K562 (cell line): ENCODE data around the gene UBALD2. TPM values are rescaled to one million over a fixed set of nuclear protein-coding genes. Genes with fewer than 3 reads are reported as not detected.

Experiments
- ARID1B ChIP-seq: fragments of 450-650 bp; IDR thresholded peaks from 2 replicates; pipeline ENCODE4 v1.6.1; 2016; ENCODE audit warnings: antibody characterized with exemption, mild to moderate bottlenecking, inconsistent platforms
- ATF7 ChIP-seq: fragments of 450-650 bp; IDR thresholded peaks from 2 replicates; pipeline ENCODE4 v1.7.1; 2014; ENCODE audit warnings: mild to moderate bottlenecking, moderate library complexity
- ESRRB ChIP-seq: fragments of 250-450 bp; sonication (Bioruptor Pico); IDR thresholded peaks from 2 replicates; pipeline ENCODE4 v1.5.0; 2020; ENCODE audit warnings: mild to moderate bottlenecking, moderate library complexity, borderline replicate concordance
- HCFC1 ChIP-seq: IDR thresholded peaks from 2 replicates; pipeline ENCODE4 v1.6.1; 2012; ENCODE audit warnings: low read depth, low read length, improper control_type of control experiment
- L3MBTL2 ChIP-seq: fragments of 450-650 bp; IDR thresholded peaks from 2 replicates; pipeline ENCODE4 v1.6.1; 2016; ENCODE audit warnings: mild to moderate bottlenecking, moderate library complexity
- NCOR1 ChIP-seq: fragments of 450-650 bp; IDR thresholded peaks from 2 replicates; pipeline ENCODE4 v1.6.1; 2016; ENCODE audit warnings: mild to moderate bottlenecking, moderate library complexity
- NR2C1 ChIP-seq, 2 experiments: fragments of 450-650 bp; IDR thresholded peaks; 2 replicates each; pipeline ENCODE4 v1.6.1; 2017; ENCODE audit warnings: mild to moderate bottlenecking in 2 of 2, antibody characterized with exemption in 1 of 2, inconsistent platforms in 1 of 2, missing compliant biosample characterization in 1 of 2, missing genetic modification characterization in 1 of 2
- PML ChIP-seq: IDR thresholded peaks from 2 replicates; pipeline ENCODE4 v1.6.1; 2012; ENCODE audit warnings: low read length, inconsistent platforms
- RAD21 ChIP-seq, 2 experiments: fragments of 250-450 bp in 1 of 2; fragments of 450-650 bp in 1 of 2; sonication (Bioruptor Pico) in 1 of 2; formaldehyde crosslinking in 1 of 2; IDR thresholded peaks in 1 of 2; conservative IDR thresholded peaks in 1 of 2; 2 replicates each; pipeline versions ENCODE4 v1.4.0 to v1.8.0; 2020 to 2022; ENCODE audit warnings: mild to moderate bottlenecking in 2 of 2, moderate library complexity in 1 of 2
- SRSF1 ChIP-seq: fragments of 200-400 bp; formaldehyde crosslinking; IDR thresholded peaks from 2 replicates; pipeline ENCODE4 v1.6.1; 2017; ENCODE audit warnings: mild to moderate bottlenecking, low read depth, low read length, moderate library complexity
- ZSCAN29 ChIP-seq: fragments of 450-650 bp; IDR thresholded peaks from 2 replicates; pipeline ENCODE4 v1.6.1; 2017
- ZZZ3 ChIP-seq: fragments of 450-650 bp; IDR thresholded peaks from 2 replicates; pipeline ENCODE4 v1.6.1; 2016; ENCODE audit warnings: antibody characterized with exemption, mild to moderate bottlenecking, moderate library complexity
- polyA plus RNA-seq, 8 experiments: library from polyadenylated mRNA; depleted of rRNA in 4 of 8; stranded (reverse) in 5 of 8; unstranded in 3 of 8; fragments of >200 nt; fragmentation: Nextera tagmentation in 2 of 8; fragmentation: Illumina TruSeq in 1 of 8; extraction: Ambion mirVana in 2 of 8; extraction: Trizol in 1 of 8; gene quantifications; 2 replicates each; pipeline versions ENCODE4 v1.2.1 to v1.2.3, GENCODE V29; 2011 to 2014; ENCODE audit warnings: inconsistent platforms in 1 of 8, missing spikeins in 1 of 8
- total RNA-seq, 7 experiments: library from RNA; depleted of rRNA in 6 of 7; stranded (reverse); fragments of >200 nt in 6 of 7; fragmentation: Illumina TruSeq in 2 of 7; extraction: Trizol in 2 of 7; gene quantifications; 2 replicates each; pipeline versions ENCODE4 v1.2.1 to v1.2.3, GENCODE V29; 2011 to 2021; ENCODE audit warnings: low replicate concordance in 1 of 7
- TF ChIP-seq, protein P1 (sequence below): fragments of 250-450 bp; sonication (Bioruptor Pico); IDR thresholded peaks from 2 replicates; pipeline ENCODE4 v1.4.0; 2020; ENCODE audit warnings: mild to moderate bottlenecking, moderate library complexity, borderline replicate concordance
- TF ChIP-seq, protein P2 (sequence below): IDR thresholded peaks from 2 replicates; pipeline ENCODE4 v1.6.1; 2011; ENCODE audit not compliant: insufficient read length; ENCODE audit errors: extremely low read depth
- TF ChIP-seq, protein P3 (sequence below): fragments of 450-650 bp; IDR thresholded peaks from 2 replicates; pipeline ENCODE4 v1.7.0; 2016; ENCODE audit warnings: borderline replicate concordance
- TF ChIP-seq, protein P4 (sequence below), 2 experiments: fragments of 150-350 bp in 1 of 2; IDR thresholded peaks; 2 replicates each; pipeline ENCODE4 v1.6.1; 2012 to 2016; ENCODE audit warnings: low read depth in 2 of 2, low read length in 2 of 2, mild to moderate bottlenecking in 1 of 2, moderate library complexity in 1 of 2

Gene UBALD2
- total and polyA plus RNA-seq, 9 of the 15 experiments (the other 6 are each of a cell fraction or from before 2014, with no cell fraction given) = 2.3 to 94.1 (median 25.3) TPM

DNA sequence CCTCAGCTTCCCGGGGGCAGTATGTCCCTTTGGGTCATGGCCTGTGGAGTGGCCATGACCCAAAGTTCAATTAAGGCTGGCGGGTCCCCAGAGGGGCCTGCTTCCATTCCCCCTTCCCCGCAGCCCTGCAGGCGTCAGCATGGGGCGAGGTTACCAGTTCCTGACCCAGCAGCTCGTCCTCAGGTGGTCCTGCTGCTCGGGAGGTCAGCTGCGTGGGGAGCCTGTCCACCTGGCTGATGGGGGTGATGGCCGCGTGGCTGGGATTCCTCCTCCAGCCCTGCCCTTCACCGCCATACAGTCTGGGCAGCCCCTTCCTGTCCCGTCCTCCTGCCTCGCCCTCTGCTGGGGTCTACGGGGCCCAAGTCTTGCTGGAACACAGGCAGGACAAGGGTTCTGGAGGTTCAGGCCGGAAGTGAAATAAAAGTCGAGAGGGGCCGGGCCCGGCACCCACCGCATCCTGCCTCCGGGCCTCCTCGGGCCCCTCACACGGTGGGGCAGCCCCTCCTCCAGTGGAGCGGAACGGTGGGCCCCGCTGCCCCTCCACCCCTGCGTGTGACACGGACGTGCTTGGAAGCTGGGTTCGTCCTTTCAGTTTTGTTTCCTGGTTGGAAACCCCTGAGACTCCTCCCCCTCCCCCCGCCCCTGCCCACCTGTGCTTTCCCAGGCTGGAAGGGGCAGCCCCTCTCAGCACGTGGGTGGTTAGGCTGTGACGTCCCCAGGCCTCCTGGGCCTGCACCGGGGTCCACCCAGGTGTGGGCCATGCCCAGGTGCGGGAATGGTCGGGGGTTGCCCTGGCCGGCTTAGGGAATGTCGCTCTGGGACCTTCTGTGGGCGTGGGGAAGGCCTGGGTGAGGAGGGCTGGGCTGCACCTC is 6.8 kb downstream of the UBALD2 start (continued):
- TF ChIP-seq, protein P1, sequence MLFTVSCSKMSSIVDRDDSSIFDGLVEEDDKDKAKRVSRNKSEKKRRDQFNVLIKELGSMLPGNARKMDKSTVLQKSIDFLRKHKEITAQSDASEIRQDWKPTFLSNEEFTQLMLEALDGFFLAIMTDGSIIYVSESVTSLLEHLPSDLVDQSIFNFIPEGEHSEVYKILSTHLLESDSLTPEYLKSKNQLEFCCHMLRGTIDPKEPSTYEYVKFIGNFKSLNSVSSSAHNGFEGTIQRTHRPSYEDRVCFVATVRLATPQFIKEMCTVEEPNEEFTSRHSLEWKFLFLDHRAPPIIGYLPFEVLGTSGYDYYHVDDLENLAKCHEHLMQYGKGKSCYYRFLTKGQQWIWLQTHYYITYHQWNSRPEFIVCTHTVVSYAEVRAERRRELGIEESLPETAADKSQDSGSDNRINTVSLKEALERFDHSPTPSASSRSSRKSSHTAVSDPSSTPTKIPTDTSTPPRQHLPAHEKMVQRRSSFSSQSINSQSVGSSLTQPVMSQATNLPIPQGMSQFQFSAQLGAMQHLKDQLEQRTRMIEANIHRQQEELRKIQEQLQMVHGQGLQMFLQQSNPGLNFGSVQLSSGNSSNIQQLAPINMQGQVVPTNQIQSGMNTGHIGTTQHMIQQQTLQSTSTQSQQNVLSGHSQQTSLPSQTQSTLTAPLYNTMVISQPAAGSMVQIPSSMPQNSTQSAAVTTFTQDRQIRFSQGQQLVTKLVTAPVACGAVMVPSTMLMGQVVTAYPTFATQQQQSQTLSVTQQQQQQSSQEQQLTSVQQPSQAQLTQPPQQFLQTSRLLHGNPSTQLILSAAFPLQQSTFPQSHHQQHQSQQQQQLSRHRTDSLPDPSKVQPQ (CRISPR knock-in tag) = no peak
- TF ChIP-seq, protein P2, sequence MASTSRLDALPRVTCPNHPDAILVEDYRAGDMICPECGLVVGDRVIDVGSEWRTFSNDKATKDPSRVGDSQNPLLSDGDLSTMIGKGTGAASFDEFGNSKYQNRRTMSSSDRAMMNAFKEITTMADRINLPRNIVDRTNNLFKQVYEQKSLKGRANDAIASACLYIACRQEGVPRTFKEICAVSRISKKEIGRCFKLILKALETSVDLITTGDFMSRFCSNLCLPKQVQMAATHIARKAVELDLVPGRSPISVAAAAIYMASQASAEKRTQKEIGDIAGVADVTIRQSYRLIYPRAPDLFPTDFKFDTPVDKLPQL = no peak
- TF ChIP-seq, protein P3, sequence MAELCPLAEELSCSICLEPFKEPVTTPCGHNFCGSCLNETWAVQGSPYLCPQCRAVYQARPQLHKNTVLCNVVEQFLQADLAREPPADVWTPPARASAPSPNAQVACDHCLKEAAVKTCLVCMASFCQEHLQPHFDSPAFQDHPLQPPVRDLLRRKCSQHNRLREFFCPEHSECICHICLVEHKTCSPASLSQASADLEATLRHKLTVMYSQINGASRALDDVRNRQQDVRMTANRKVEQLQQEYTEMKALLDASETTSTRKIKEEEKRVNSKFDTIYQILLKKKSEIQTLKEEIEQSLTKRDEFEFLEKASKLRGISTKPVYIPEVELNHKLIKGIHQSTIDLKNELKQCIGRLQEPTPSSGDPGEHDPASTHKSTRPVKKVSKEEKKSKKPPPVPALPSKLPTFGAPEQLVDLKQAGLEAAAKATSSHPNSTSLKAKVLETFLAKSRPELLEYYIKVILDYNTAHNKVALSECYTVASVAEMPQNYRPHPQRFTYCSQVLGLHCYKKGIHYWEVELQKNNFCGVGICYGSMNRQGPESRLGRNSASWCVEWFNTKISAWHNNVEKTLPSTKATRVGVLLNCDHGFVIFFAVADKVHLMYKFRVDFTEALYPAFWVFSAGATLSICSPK = no peak
- TF ChIP-seq ZZZ3 = no peak
- TF ChIP-seq, protein P4, sequence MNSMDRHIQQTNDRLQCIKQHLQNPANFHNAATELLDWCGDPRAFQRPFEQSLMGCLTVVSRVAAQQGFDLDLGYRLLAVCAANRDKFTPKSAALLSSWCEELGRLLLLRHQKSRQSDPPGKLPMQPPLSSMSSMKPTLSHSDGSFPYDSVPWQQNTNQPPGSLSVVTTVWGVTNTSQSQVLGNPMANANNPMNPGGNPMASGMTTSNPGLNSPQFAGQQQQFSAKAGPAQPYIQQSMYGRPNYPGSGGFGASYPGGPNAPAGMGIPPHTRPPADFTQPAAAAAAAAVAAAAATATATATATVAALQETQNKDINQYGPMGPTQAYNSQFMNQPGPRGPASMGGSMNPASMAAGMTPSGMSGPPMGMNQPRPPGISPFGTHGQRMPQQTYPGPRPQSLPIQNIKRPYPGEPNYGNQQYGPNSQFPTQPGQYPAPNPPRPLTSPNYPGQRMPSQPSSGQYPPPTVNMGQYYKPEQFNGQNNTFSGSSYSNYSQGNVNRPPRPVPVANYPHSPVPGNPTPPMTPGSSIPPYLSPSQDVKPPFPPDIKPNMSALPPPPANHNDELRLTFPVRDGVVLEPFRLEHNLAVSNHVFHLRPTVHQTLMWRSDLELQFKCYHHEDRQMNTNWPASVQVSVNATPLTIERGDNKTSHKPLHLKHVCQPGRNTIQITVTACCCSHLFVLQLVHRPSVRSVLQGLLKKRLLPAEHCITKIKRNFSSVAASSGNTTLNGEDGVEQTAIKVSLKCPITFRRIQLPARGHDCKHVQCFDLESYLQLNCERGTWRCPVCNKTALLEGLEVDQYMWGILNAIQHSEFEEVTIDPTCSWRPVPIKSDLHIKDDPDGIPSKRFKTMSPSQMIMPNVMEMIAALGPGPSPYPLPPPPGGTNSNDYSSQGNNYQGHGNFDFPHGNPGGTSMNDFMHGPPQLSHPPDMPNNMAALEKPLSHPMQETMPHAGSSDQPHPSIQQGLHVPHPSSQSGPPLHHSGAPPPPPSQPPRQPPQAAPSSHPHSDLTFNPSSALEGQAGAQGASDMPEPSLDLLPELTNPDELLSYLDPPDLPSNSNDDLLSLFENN (IDR thresholded peaks at IDR 0.05; ENCODE audit: low read depth in 2 of 2, low read length in 2 of 2) = no peak
- no peak for TF ChIP-seq ESRRB (CRISPR knock-in tag)
- TF ChIP-seq RAD21 (CRISPR knock-in tag; conservative IDR thresholded peaks at IDR 0.05 in 1 of 2, IDR thresholded peaks at IDR 0.05 in 1 of 2) = no peak
- no peak for TF ChIP-seq ARID1B
- TF ChIP-seq SRSF1 = no peak
- no peak for TF ChIP-seq L3MBTL2
- no peak for TF ChIP-seq NR2C1 (IDR thresholded peaks at IDR 0.05)
- no peak for TF ChIP-seq NR2C1 (tag; IDR thresholded peaks at IDR 0.05)
- no peak for TF ChIP-seq HCFC1
- TF ChIP-seq PML = no peak
- TF ChIP-seq ZSCAN29 = no peak
- TF ChIP-seq NCOR1 = no peak
- TF ChIP-seq ATF7 = no peak
